Astrocyte of the spinal cord (primary cell): ENCODE results near the gene MVB12B.

Source experiments
- DNase-seq: peaks from one replicate; pipeline ENCODE4 v3.0.0; 2011; ENCODE audit warnings: low read depth, low spot score
- H3K4me3 ChIP-seq: 2 replicates; pipeline ENCODE4 v1.5.1; 2011; ENCODE audit warnings: low read depth, mild to moderate bottlenecking, low read length, moderate library complexity
- CTCF ChIP-seq: IDR thresholded peaks from 2 replicates; pipeline ENCODE4 v1.5.1; 2012; ENCODE audit warnings: low read depth, mild to moderate bottlenecking, low read length, inconsistent platforms
- in situ Hi-C: cut with HindIII; loops from 2 replicates; pipeline ENCODE4 v1.10.0; 2017; ENCODE audit warnings: low sequenced_read_pairs

Gene MVB12B

GRCh38 chr9:126504977-126505455 is 178.4 kb downstream of the MVB12B start:
- in situ Hi-C loops: no loop called here
- no peak overlapping the region for H3K4me3 ChIP-seq
- no peak for TF ChIP-seq CTCF

GRCh38 chr9:126505697-126506346 is 179.2 kb downstream of the MVB12B start:
- H3K4me3 ChIP-seq: no peak overlapping the region
- no peak for DNase-seq
- in situ Hi-C loops: no loop called here
- no peak for TF ChIP-seq CTCF

More at GRCh38 chr9:126504977-126505455, 178.4 kb downstream of the MVB12B start:
- DNase-seq: no peak

- DNase-seq: no peak
- H3K4me3 ChIP-seq: no peak overlapping the region
- no peak for TF ChIP-seq CTCF
- in situ Hi-C loops: no loop called here
Observed at GRCh38 chr9:126506361-126507317, 180.0 kb downstream of the MVB12B start.

GRCh38 chr9:126507318-126508109 is 180.9 kb downstream of the MVB12B start:
- no peak for TF ChIP-seq CTCF
- in situ Hi-C loops: no loop called here
- no peak for DNase-seq
- no peak overlapping the region for H3K4me3 ChIP-seq

DNA sequence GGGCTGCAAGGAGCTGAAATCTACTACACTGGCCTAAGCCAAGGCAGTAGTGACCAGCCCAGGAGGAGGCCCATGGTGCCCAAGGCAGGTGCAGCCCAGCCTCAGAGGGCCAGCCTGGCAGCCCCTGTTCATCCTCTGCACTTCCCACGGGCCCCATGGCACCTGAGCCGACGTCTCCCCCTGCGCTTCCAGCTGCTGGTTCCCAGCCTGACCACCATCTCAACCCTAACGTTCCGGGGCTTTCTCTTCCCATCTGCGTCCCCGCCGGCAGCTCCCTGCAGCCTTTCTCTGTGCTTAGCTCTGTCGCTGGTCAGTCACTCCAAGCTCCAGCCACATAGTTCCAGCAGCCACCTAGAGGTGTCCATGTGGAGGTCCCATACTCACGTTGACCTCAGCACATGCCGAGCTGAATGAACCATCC is 181.6 kb downstream of the MVB12B start:
- H3K4me3 ChIP-seq: no peak overlapping the region
- TF ChIP-seq CTCF: no peak
- in situ Hi-C loops: no loop called here
- DNase-seq: no peak

DNA sequence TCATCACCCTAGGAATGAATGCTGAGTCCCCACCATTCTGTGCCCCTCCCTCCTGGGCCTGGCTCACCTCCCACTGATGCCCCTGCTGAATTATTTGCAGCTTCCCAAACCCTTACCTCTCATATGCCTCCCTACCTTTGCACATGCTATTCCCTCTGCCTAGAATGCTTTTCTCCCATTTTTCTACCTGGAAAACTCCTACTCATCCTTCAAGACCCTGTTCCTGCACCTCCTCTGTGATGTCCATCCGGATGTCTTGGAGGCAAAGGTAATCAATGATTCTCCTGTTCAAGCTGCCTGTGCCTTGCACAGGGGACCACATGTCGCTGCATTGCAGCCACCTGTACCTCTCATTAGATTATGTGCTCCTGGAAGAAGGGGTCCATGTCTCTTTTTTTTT is 182.3 kb downstream of the MVB12B start:
- no peak overlapping the region for H3K4me3 ChIP-seq
- TF ChIP-seq CTCF: no peak
- in situ Hi-C loops: no loop called here
- no peak for DNase-seq
